Common myeloid progenitor, CD34-positive (primary cell): ENCODE measurements around the gene DBT.
A peak's percentile ranks its signal among the peaks of the same experiment; 100 is the strongest.

Experiments
- CTCF ChIA-PET: fragments of 350-600 bp; sonication (Branson Sonifier 250); formaldehyde crosslinking; loops from one replicate; lab custom pipeline; 2021; ENCODE audit warnings: antibody characterized with exemption; lab: Charles Lee
- POLR2A ChIA-PET: fragments of 350-600 bp; sonication (Branson Sonifier 250); formaldehyde crosslinking; loops from one replicate; lab custom pipeline; 2021; ENCODE audit warnings: antibody characterized with exemption; lab: Charles Lee
- DNase-seq, 3 donors: peaks; one replicate each; pipeline versions ENCODE4 v3.0.0 to v3.0.0-alpha.2; 2013
- H3K27ac ChIP-seq, 2 experiments: 1 replicate in 1 of 2; 2 replicates in 1 of 2; pipeline ENCODE4 v1.7.0; 2013; ENCODE audit warnings: inconsistent platforms in 2 of 2, low read length in 2 of 2, mild to moderate bottlenecking in 2 of 2, low read depth in 1 of 2, moderate library complexity in 1 of 2; ENCODE audit not compliant: severe bottlenecking in 2 of 2, insufficient read depth in 1 of 2, poor library complexity in 1 of 2
- H3K27me3 ChIP-seq, 5 experiments: replicated peaks in 2 of 5; 1 replicate in 3 of 5; 2 replicates in 2 of 5; pipeline versions ENCODE4 v1.6.1 to v1.7.0; 2013; ENCODE audit warnings: low read length in 4 of 5, mild to moderate bottlenecking in 2 of 5, moderate library complexity in 2 of 5, inconsistent platforms in 1 of 5; ENCODE audit not compliant: insufficient read depth in 5 of 5, control insufficient read depth in 4 of 5
- H3K36me3 ChIP-seq, 4 experiments: 1 replicate in 2 of 4; 2 replicates in 2 of 4; pipeline versions ENCODE4 v1.6.1 to v1.7.0; 2013; ENCODE audit warnings: low read length in 3 of 4, control low read depth in 1 of 4, mild to moderate bottlenecking in 1 of 4; ENCODE audit not compliant: control insufficient read depth in 4 of 4, insufficient read depth in 4 of 4
- H3K4me1 ChIP-seq, 4 experiments: 1 replicate in 3 of 4; 2 replicates in 1 of 4; pipeline versions ENCODE4 v1.6.1 to v1.7.1; 2013; ENCODE audit warnings: low read length in 3 of 4, mild to moderate bottlenecking in 3 of 4, control low read depth in 1 of 4, inconsistent platforms in 1 of 4, moderate library complexity in 1 of 4; ENCODE audit not compliant: control insufficient read depth in 4 of 4, insufficient read depth in 4 of 4; ENCODE audit errors: control extremely low read depth in 1 of 4
- H3K4me3 ChIP-seq, 7 experiments: 1 replicate in 4 of 7; 2 replicates in 3 of 7; pipeline versions ENCODE4 v1.5.1 to v1.7.0; 2013; ENCODE audit warnings: mild to moderate bottlenecking in 7 of 7, low read length in 6 of 7, moderate library complexity in 6 of 7, inconsistent platforms in 2 of 7, low read depth in 2 of 7, control low read depth in 1 of 7; ENCODE audit not compliant: insufficient read depth in 4 of 7, control insufficient read depth in 1 of 7; ENCODE audit errors: extremely low read depth in 1 of 7
- H3K9me3 ChIP-seq, 5 experiments: 1 replicate in 4 of 5; 2 replicates in 1 of 5; pipeline versions ENCODE4 v1.6.1 to v1.7.1; 2013; ENCODE audit warnings: low read length in 4 of 5, mild to moderate bottlenecking in 2 of 5, inconsistent platforms in 1 of 5, low read depth in 1 of 5, moderate library complexity in 1 of 5; ENCODE audit not compliant: control insufficient read depth in 4 of 5, insufficient read depth in 2 of 5; ENCODE audit errors: control extremely low read depth in 1 of 5
- WGBS: methylation state at CpG from one replicate; pipeline ENCODE4 v1.1.5; 2013; ENCODE audit not compliant: insufficient coverage; 5-methylcytosine and 5-hydroxymethylcytosine counted together

DBT gene

GRCh38 chr1:100231721-100232120 lies 17.9 kb downstream of the DBT start:
- no peaks in the 10 kb centered on the region for H3K27me3 ChIP-seq
- DNase-seq: no peak
- POLR2A ChIA-PET: no interaction called here
- H3K4me1 ChIP-seq: no peaks in the 10 kb centered on the region
- CTCF ChIA-PET: no interaction called here
- H3K27ac ChIP-seq: no peak overlapping the region
- peaks cover 12 to 40% (median 28%) of the 10 kb centered on the region in 4 experiments for H3K36me3 ChIP-seq
- H3K9me3 ChIP-seq: no peaks in the 10 kb centered on the region
- no peak overlapping the region for H3K4me3 ChIP-seq
- no CpG with 5 or more reads among the region's 2 CpGs for WGBS

- peaks cover 15 to 37% (median 26%) of the 10 kb centered on the region in 4 experiments for H3K36me3 ChIP-seq
- no CpG with 5 or more reads among the region's 2 CpGs for WGBS
Measured at GRCh38 chr1:100230765-100231164, 18.9 kb downstream of the DBT start.

GRCh38 chr1:100229681-100230443 lies 19.8 kb downstream of the DBT start:
- no peak for DNase-seq
- H3K27ac ChIP-seq: no peak overlapping the region
- no peaks in the 10 kb centered on the region for H3K4me1 ChIP-seq
- H3K9me3 ChIP-seq: no peaks in the 10 kb centered on the region
- ChIA-PET POLR2A (interaction anchor here (0.7 kb wide), 1 partner anchor 140 kb away, joined by 3 read pairs; no protein-coding TSS in a partner anchor), CTCF (no interaction called here)
- WGBS: 100% methylated on average over 3 of the region's 4 CpGs
- no peaks in the 10 kb centered on the region for H3K27me3 ChIP-seq
- peaks cover 15 to 37% (median 26%) of the 10 kb centered on the region in 4 experiments for H3K36me3 ChIP-seq
- no peak overlapping the region for H3K4me3 ChIP-seq

More at GRCh38 chr1:100230765-100231164, 18.9 kb downstream of the DBT start:
- Histone ChIP-seq H3K4me1 (no peaks in the 10 kb centered on the region), H3K4me3 (no peak overlapping the region), H3K27me3 (no peaks in the 10 kb centered on the region), H3K9me3 (no peaks in the 10 kb centered on the region), H3K27ac (no peak overlapping the region)
- ChIA-PET CTCF (no interaction called here), POLR2A (interaction anchor here (0.7 kb wide), 1 partner anchor 141 kb away, joined by 3 read pairs; no protein-coding TSS in a partner anchor)
- DNase-seq: no peak

- POLR2A ChIA-PET: no interaction called here
- Histone ChIP-seq H3K9me3 (no peaks in the 10 kb centered on the region), H3K27ac (no peak overlapping the region), H3K4me1 (no peaks in the 10 kb centered on the region), H3K4me3 (no peak overlapping the region), H3K27me3 (no peaks in the 10 kb centered on the region), H3K36me3 (peaks cover 6 to 23% (median 16%) of the 10 kb centered on the region in 4 experiments)
- DNase-seq: no peak
- CTCF ChIA-PET: interaction anchor here (0.8 kb wide), 1 partner anchor 17 kb away, joined by 3 read pairs; no protein-coding TSS in a partner anchor
Measured at GRCh38 chr1:100222428-100222827, 27.2 kb downstream of the DBT start.

GRCh38 chr1:100219883-100220282 lies 29.8 kb downstream of the DBT start:
- Histone ChIP-seq H3K4me1 (no peaks in the 10 kb centered on the region), H3K27me3 (no peaks in the 10 kb centered on the region), H3K9me3 (no peaks in the 10 kb centered on the region), H3K27ac (no peak overlapping the region), H3K4me3 (no peak overlapping the region), H3K36me3 (peaks cover 3 to 29% (median 22%) of the 10 kb centered on the region in 4 experiments)
- ChIA-PET POLR2A (no interaction called here), CTCF (no interaction called here)
- DNase-seq: peak in 1 of 3 donors; percentile 6
- 100% methylated on average over 1 of the region's 2 CpGs for WGBS

- Histone ChIP-seq H3K4me1 (no peaks in the 10 kb centered on the region), H3K27me3 (no peaks in the 10 kb centered on the region), H3K9me3 (no peaks in the 10 kb centered on the region), H3K36me3 (peaks cover 3 to 33% (median 24%) of the 10 kb centered on the region in 4 experiments), H3K27ac (no peak overlapping the region), H3K4me3 (no peak overlapping the region)
- DNase-seq: no peak
- POLR2A ChIA-PET: no interaction called here
- CTCF ChIA-PET: interaction anchor here (1.0 kb wide), 1 partner anchor 349 kb away, joined by 3 read pairs; no protein-coding TSS in a partner anchor
- no CpG with 5 or more reads among the region's 6 CpGs for WGBS
Measured at GRCh38 chr1:100219457-100219856, 30.2 kb downstream of the DBT start.

GRCh38 chr1:100217834-100218233 lies 31.8 kb downstream of the DBT start:
- Histone ChIP-seq H3K4me1 (no peaks in the 10 kb centered on the region), H3K27ac (no peak overlapping the region), H3K4me3 (no peak overlapping the region), H3K36me3 (peaks cover 3 to 50% (median 25%) of the 10 kb centered on the region in 4 experiments), H3K27me3 (no peaks in the 10 kb centered on the region), H3K9me3 (no peaks in the 10 kb centered on the region)
- ChIA-PET POLR2A (no interaction called here), CTCF (no interaction called here)
- no peak for DNase-seq
- WGBS: 100% methylated on average over 2 of the region's 2 CpGs
